ENCODE results near the gene NYAP2. TPM values are rescaled to one million over a fixed set of nuclear protein-coding genes. Genes with fewer than 3 reads are reported as not detected.

NYAP2 gene
- total RNA-seq, 3 donors from 2014 or later = 0.09 TPM; not detected in 1

GRCh38 chr2:225678792-225679191 is 279.3 kb downstream of the NYAP2 start:
- no peaks in the 10 kb centered on the region for H3K36me3 ChIP-seq (ENCODE audit: low read depth)
- no peaks in the 10 kb centered on the region for H3K9me3 ChIP-seq
- no peak overlapping the region for H3K4me3 ChIP-seq
- ATAC-seq (no peak), DNase-seq (no peak)
- H3K4me1 ChIP-seq (ENCODE audit: low read depth) = no peaks in the 10 kb centered on the region
- TF ChIP-seq CTCF (IDR thresholded peaks at IDR 0.05) = no peak
- intact Hi-C loops (cut with DNase I, micrococcal nuclease) = loop anchor here (10.0 kb wide), 1 partner anchor 1306 kb away; no protein-coding TSS in a partner anchor

- intact Hi-C loops (cut with DNase I, micrococcal nuclease) = no loop called here
- ATAC-seq = no peak
- Histone ChIP-seq H3K4me3 (no peak overlapping the region), H3K9me3 (no peaks in the 10 kb centered on the region), H3K36me3 (ENCODE audit: low read depth) (no peaks in the 10 kb centered on the region), H3K4me1 (ENCODE audit: low read depth) (no peaks in the 10 kb centered on the region)
- no peak for TF ChIP-seq CTCF (IDR thresholded peaks at IDR 0.05)
- DNase-seq = no peak
These were observed 283.7 kb downstream of the NYAP2 start for GRCh38 chr2:225683258-225683657.

GRCh38 chr2:225690153-225690552 is 290.6 kb downstream of the NYAP2 start:
- ATAC-seq (no peak), DNase-seq (no peak)
- intact Hi-C loops (cut with DNase I, micrococcal nuclease) = no loop called here
- H3K4me1 ChIP-seq (ENCODE audit: low read depth) = no peaks in the 10 kb centered on the region
- H3K4me3 ChIP-seq = no peak overlapping the region
- no peak for TF ChIP-seq CTCF (IDR thresholded peaks at IDR 0.05)
- H3K36me3 ChIP-seq (ENCODE audit: low read depth) = no peaks in the 10 kb centered on the region
- H3K9me3 ChIP-seq = no peaks in the 10 kb centered on the region

GRCh38 chr2:225691711-225692110 is 292.2 kb downstream of the NYAP2 start:
- intact Hi-C loops (cut with DNase I, micrococcal nuclease) = no loop called here
- Histone ChIP-seq H3K4me1 (ENCODE audit: low read depth) (no peaks in the 10 kb centered on the region), H3K4me3 (no peak overlapping the region), H3K36me3 (ENCODE audit: low read depth) (no peaks in the 10 kb centered on the region), H3K9me3 (no peaks in the 10 kb centered on the region)
- TF ChIP-seq CTCF (IDR thresholded peaks at IDR 0.05) = no peak
- ATAC-seq = no peak
- no peak for DNase-seq

- TF ChIP-seq CTCF (IDR thresholded peaks at IDR 0.05) = no peak
- intact Hi-C loops (cut with DNase I, micrococcal nuclease) = no loop called here
- DNase-seq (no peak), ATAC-seq (no peak)
- no peaks in the 10 kb centered on the region for H3K36me3 ChIP-seq (ENCODE audit: low read depth)
- H3K9me3 ChIP-seq = no peaks in the 10 kb centered on the region
- H3K4me1 ChIP-seq (ENCODE audit: low read depth) = no peaks in the 10 kb centered on the region
- H3K4me3 ChIP-seq = no peak overlapping the region
These were observed 293.7 kb downstream of the NYAP2 start for GRCh38 chr2:225693259-225693658.

GRCh38 chr2:225694664-225695063 is 295.2 kb downstream of the NYAP2 start:
- H3K4me3 ChIP-seq = no peak overlapping the region
- no peak for TF ChIP-seq CTCF (IDR thresholded peaks at IDR 0.05)
- no peak for DNase-seq
- no peaks in the 10 kb centered on the region for H3K9me3 ChIP-seq
- intact Hi-C loops (cut with DNase I, micrococcal nuclease) = no loop called here
- H3K36me3 ChIP-seq (ENCODE audit: low read depth) = no peaks in the 10 kb centered on the region
- no peaks in the 10 kb centered on the region for H3K4me1 ChIP-seq (ENCODE audit: low read depth)
- ATAC-seq = no peak
